HepG2 (cell line): ENCODE data around the gene ZMIZ1. TPM values are rescaled to one million over a fixed set of nuclear protein-coding genes. Genes with fewer than 3 reads are reported as not detected.

ENCODE experiments used
- ATAC-seq: fragments of 200-7000 bp; cut with Tn5 transposase; 3 replicates; pipeline ENCODE4 v1.9.1; 2020; ENCODE audit warnings: mild to moderate bottlenecking, moderate library complexity
- BruUV-seq: library from RNA; stranded (reverse); fragments of 400-500 nt; replicated peaks from 2 replicates; lab custom pipeline; 2021; lab: Mats Ljungman, UMichigan
- CTCF ChIA-PET: fragments of 300-600 bp; formaldehyde crosslinking; extraction: SDS; loops from one replicate; lab custom pipeline; 2021; ENCODE audit warnings: low total read pairs, inconsistent platforms, low intra/inter-chr PET ratio; lab: Yijun Ruan, JAX
- POLR2A ChIA-PET: fragments of 350-600 bp; sonication (Branson Sonifier 250); formaldehyde crosslinking; loops from one replicate; lab custom pipeline; 2020; ENCODE audit warnings: antibody characterized with exemption, inconsistent platforms; lab: Yijun Ruan, JAX
- DNase-seq: peaks from one replicate; pipeline ENCODE4 v3.0.0-alpha.2; 2015; ENCODE audit warnings: low spot score
- FAIRE-seq: peaks from 3 replicates; lab custom pipeline; 2011; peaks lifted over from hg19 to GRCh38; lab: Jason Lieb, UNC
- H2AFZ ChIP-seq: one replicate; pipeline ENCODE4 v1.6.1; 2011; ENCODE audit warnings: low read length, inconsistent platforms
- H3K27ac ChIP-seq: fragments of 300-600 bp; 3 replicates; pipeline ENCODE4 v1.8.0; 2011; ENCODE audit warnings: mixed run types, mild to moderate bottlenecking, mixed read lengths, low read length, inconsistent platforms; ENCODE audit not compliant: insufficient read depth; ENCODE audit errors: extremely low read length
- H3K27me3 ChIP-seq, 2 experiments: fragments of 200-600 bp in 1 of 2; 2 replicates in 1 of 2; 3 replicates in 1 of 2; pipeline versions ENCODE4 v1.6.0 to v1.8.0; 2011; ENCODE audit warnings: low read length in 2 of 2, mild to moderate bottlenecking in 2 of 2, moderate library complexity in 2 of 2, inconsistent platforms in 1 of 2; ENCODE audit not compliant: insufficient read depth in 2 of 2, control insufficient read depth in 1 of 2
- H3K36me3 ChIP-seq, 2 experiments: fragments of 200-600 bp in 1 of 2; replicated peaks in 1 of 2; 2 replicates in 1 of 2; 3 replicates in 1 of 2; pipeline versions ENCODE4 v1.5.1 to v1.8.0; 2011; ENCODE audit warnings: low read length in 2 of 2, inconsistent platforms in 1 of 2; ENCODE audit not compliant: insufficient read depth in 2 of 2, control insufficient read depth in 1 of 2
- H3K4me1 ChIP-seq: 2 replicates; pipeline ENCODE4 v1.5.1; 2012; ENCODE audit warnings: low read length, inconsistent platforms; ENCODE audit not compliant: insufficient read depth
- H3K4me2 ChIP-seq: 2 replicates; pipeline ENCODE4 v1.6.0; 2011; ENCODE audit warnings: low read depth, low read length, inconsistent platforms
- H3K4me3 ChIP-seq, 3 experiments: fragments of 200-600 bp in 1 of 3; sonication (generic), shearing (Covaris generic) in 1 of 3; replicated peaks in 1 of 3; 2 replicates each; pipeline ENCODE4 v1.5.1; 2011 to 2016; ENCODE audit warnings: low read length in 3 of 3, inconsistent platforms in 2 of 3, low read depth in 2 of 3, mild to moderate bottlenecking in 2 of 3, control low read depth in 1 of 3, mixed read lengths in 1 of 3; ENCODE audit not compliant: insufficient read depth in 1 of 3
- H3K79me2 ChIP-seq: one replicate; pipeline ENCODE4 v1.6.1; 2011; ENCODE audit warnings: low read length, inconsistent platforms; ENCODE audit not compliant: insufficient read depth
- H3K9ac ChIP-seq: 2 replicates; pipeline ENCODE4 v1.6.0; 2011; ENCODE audit warnings: mild to moderate bottlenecking, low read depth, low read length, inconsistent platforms; ENCODE audit not compliant: insufficient read depth
- H3K9me3 ChIP-seq: 2 replicates; pipeline ENCODE4 v1.5.1; 2012; ENCODE audit warnings: mild to moderate bottlenecking, low read length
- H4K20me1 ChIP-seq: 2 replicates; pipeline ENCODE4 v1.6.0; 2011; ENCODE audit warnings: inconsistent platforms, mild to moderate bottlenecking, low read length, moderate library complexity; ENCODE audit not compliant: insufficient read depth
- FOXA1 ChIP-seq, 2 experiments: fragments of 450-650 bp in 1 of 2; sonication (generic) in 1 of 2; formaldehyde crosslinking in 1 of 2; IDR thresholded peaks; 2 replicates each; pipeline versions ENCODE4 v1.4.0 to v1.6.1; 2016 to 2020; ENCODE audit warnings: missing genetic modification reagents in 1 of 2
- KLF6 ChIP-seq: IDR thresholded peaks from 2 replicates; pipeline ENCODE4 v1.8.0; 2016; ENCODE audit warnings: missing biosample characterization, missing genetic modification reagents
- MLLT10 ChIP-seq: sonication (generic); formaldehyde crosslinking; IDR thresholded peaks from 2 replicates; pipeline ENCODE4 v1.4.0; 2020; ENCODE audit warnings: missing genetic modification reagents
- TEAD2 ChIP-seq: sonication (generic); formaldehyde crosslinking; IDR thresholded peaks from 2 replicates; pipeline ENCODE4 v1.9.0; 2021; ENCODE audit warnings: missing genetic modification reagents
- ZFY ChIP-seq: sonication (generic); formaldehyde crosslinking; IDR thresholded peaks from 2 replicates; pipeline ENCODE4 v1.4.0; 2020; ENCODE audit warnings: missing genetic modification reagents
- ZNF33A ChIP-seq: sonication (generic); formaldehyde crosslinking; IDR thresholded peaks from 2 replicates; pipeline ENCODE4 v1.5.1; 2020; ENCODE audit warnings: missing genetic modification reagents, mild to moderate bottlenecking, moderate library complexity, borderline replicate concordance
- ZNF382 ChIP-seq: sonication (generic); formaldehyde crosslinking; IDR thresholded peaks from 2 replicates; pipeline ENCODE4 v1.5.0; 2020; ENCODE audit warnings: missing genetic modification reagents, mild to moderate bottlenecking, borderline replicate concordance
- ZNF432 ChIP-seq: sonication (generic); formaldehyde crosslinking; IDR thresholded peaks from 2 replicates; pipeline ENCODE4 v1.5.0; 2020; ENCODE audit warnings: missing genetic modification reagents, mild to moderate bottlenecking, borderline replicate concordance
- ZNF496 ChIP-seq: sonication (generic); formaldehyde crosslinking; IDR thresholded peaks from 2 replicates; pipeline ENCODE4 v1.8.1; 2023; ENCODE audit warnings: mild to moderate bottlenecking, moderate library complexity, missing genetic modification reagents; ENCODE audit not compliant: insufficient replicate concordance
- ZSCAN21 ChIP-seq: sonication (generic); formaldehyde crosslinking; IDR thresholded peaks from 2 replicates; pipeline ENCODE4 v1.8.0; 2022; ENCODE audit warnings: mild to moderate bottlenecking, missing genetic modification reagents, moderate library complexity, borderline replicate concordance
- WGBS: methylation state at CpG from one replicate; pipeline ENCODE4 v1.1.6; 2017; ENCODE audit warnings: low lambda C conversion rate; 5-methylcytosine and 5-hydroxymethylcytosine counted together
- in situ Hi-C: cut with HindIII; loops from 2 replicates; pipeline ENCODE4 v1.10.0; 2017; ENCODE audit warnings: low pct_unique_long_range_greater_than_20kb; ENCODE audit not compliant: extremely low pct_ligation_motif_present
- intact Hi-C: fragments of 100-400 bp; cut with micrococcal nuclease; formaldehyde crosslinking; loops from one replicate; pipeline ENCODE4 v1.10.0; 2022; ENCODE audit not compliant: unreplicated experiment
- polyA plus RNA-seq, 8 experiments: library from polyadenylated mRNA; depleted of rRNA in 3 of 8; stranded (reverse) in 7 of 8; unstranded in 1 of 8; fragments of >200 nt; fragmentation: Illumina TruSeq in 4 of 8; extraction: Trizol in 4 of 8; gene quantifications; 2 replicates each; pipeline versions ENCODE4 v1.2.1 to v1.2.3, GENCODE V29; 2011 to 2016; ENCODE audit warnings: low read depth in 4 of 8, missing spikeins in 1 of 8, mixed read lengths in 1 of 8; ENCODE audit not compliant: insufficient read depth in 1 of 8
- total RNA-seq, 5 experiments: library from RNA; depleted of rRNA; stranded (reverse); fragments of >200 nt; fragmentation: Illumina TruSeq; extraction: Trizol; gene quantifications; 2 replicates each; pipeline ENCODE4 v1.2.3, GENCODE V29; 2016; ENCODE audit warnings: low read depth in 1 of 5
- TF ChIP-seq, protein P1 (sequence below): IDR thresholded peaks from 2 replicates; pipeline ENCODE4 v1.6.1; 2016
- TF ChIP-seq, protein P2 (sequence below): sonication (generic); formaldehyde crosslinking; IDR thresholded peaks from 2 replicates; pipeline ENCODE4 v1.4.0; 2020; ENCODE audit warnings: missing genetic modification reagents, borderline replicate concordance
- TF ChIP-seq, protein P3 (sequence below), 2 experiments: fragments of 450-650 bp in 1 of 2; sonication (generic) in 1 of 2; formaldehyde crosslinking in 1 of 2; IDR thresholded peaks; 2 replicates each; pipeline versions ENCODE4 v1.6.1 to v1.8.0; 2016 to 2022; ENCODE audit warnings: antibody characterized with exemption in 1 of 2, mild to moderate bottlenecking in 1 of 2, missing genetic modification reagents in 1 of 2

Gene ZMIZ1
- total and polyA plus RNA-seq, 2 of the 13 experiments (the other 11 are each of a cell fraction or from before 2014, with no cell fraction given) = 5.3 to 10.2 TPM

GRCh38 chr10:79258894-79259293 lies 190.1 kb downstream of the ZMIZ1 start:
- BruUV-seq = no TSS peak
- Histone ChIP-seq H3K4me2 (no peak overlapping the region), H2AFZ (no peak overlapping the region), H3K9me3 (no peaks in the 10 kb centered on the region), H3K9ac (no peak overlapping the region), H3K36me3 (peaks cover 31 to 73% of the 10 kb centered on the region in 2 experiments), H3K27me3 (no peaks in the 10 kb centered on the region), H4K20me1 (peaks cover 41% of the 10 kb centered on the region; the same call in 1 of the 2 replicates), H3K27ac (no peak overlapping the region), H3K4me3 (no peak overlapping the region), H3K79me2 (no peaks in the 10 kb centered on the region), H3K4me1 (peaks cover 26% of the 10 kb centered on the region)
- DNase-seq (no peak), ATAC-seq (no peak), FAIRE-seq (no peak)
- in situ Hi-C loops (no loop called here), intact Hi-C loops (no loop called here)
- POLR2A ChIA-PET = no interaction called here
- CTCF ChIA-PET = no interaction called here
- WGBS = 95% methylated on average over 10 of the region's 10 CpGs
- TF ChIP-seq TEAD2 (CRISPR knock-in tag) (no peak), ZFY (CRISPR knock-in tag) (no peak), FOXA1 (IDR thresholded peaks at IDR 0.05) (no peak), FOXA1 (CRISPR knock-in tag; IDR thresholded peaks at IDR 0.05) (no peak), ZNF432 (CRISPR knock-in tag) (no peak), ZNF33A (CRISPR knock-in tag) (no peak), ZNF496 (CRISPR knock-in tag) (no peak), ZSCAN21 (no peak), KLF6 (CRISPR knock-in tag) (no peak), MLLT10 (CRISPR knock-in tag) (no peak), ZNF382 (CRISPR knock-in tag) (no peak)
- TF ChIP-seq, protein P1, sequence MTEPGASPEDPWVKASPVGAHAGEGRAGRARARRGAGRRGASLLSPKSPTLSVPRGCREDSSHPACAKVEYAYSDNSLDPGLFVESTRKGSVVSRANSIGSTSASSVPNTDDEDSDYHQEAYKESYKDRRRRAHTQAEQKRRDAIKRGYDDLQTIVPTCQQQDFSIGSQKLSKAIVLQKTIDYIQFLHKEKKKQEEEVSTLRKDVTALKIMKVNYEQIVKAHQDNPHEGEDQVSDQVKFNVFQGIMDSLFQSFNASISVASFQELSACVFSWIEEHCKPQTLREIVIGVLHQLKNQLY (CRISPR knock-in tag) = no peak
- TF ChIP-seq, protein P2, sequence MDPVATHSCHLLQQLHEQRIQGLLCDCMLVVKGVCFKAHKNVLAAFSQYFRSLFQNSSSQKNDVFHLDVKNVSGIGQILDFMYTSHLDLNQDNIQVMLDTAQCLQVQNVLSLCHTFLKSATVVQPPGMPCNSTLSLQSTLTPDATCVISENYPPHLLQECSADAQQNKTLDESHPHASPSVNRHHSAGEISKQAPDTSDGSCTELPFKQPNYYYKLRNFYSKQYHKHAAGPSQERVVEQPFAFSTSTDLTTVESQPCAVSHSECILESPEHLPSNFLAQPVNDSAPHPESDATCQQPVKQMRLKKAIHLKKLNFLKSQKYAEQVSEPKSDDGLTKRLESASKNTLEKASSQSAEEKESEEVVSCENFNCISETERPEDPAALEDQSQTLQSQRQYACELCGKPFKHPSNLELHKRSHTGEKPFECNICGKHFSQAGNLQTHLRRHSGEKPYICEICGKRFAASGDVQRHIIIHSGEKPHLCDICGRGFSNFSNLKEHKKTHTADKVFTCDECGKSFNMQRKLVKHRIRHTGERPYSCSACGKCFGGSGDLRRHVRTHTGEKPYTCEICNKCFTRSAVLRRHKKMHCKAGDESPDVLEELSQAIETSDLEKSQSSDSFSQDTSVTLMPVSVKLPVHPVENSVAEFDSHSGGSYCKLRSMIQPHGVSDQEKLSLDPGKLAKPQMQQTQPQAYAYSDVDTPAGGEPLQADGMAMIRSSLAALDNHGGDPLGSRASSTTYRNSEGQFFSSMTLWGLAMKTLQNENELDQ (CRISPR knock-in tag) = no peak
- TF ChIP-seq, protein P3, sequence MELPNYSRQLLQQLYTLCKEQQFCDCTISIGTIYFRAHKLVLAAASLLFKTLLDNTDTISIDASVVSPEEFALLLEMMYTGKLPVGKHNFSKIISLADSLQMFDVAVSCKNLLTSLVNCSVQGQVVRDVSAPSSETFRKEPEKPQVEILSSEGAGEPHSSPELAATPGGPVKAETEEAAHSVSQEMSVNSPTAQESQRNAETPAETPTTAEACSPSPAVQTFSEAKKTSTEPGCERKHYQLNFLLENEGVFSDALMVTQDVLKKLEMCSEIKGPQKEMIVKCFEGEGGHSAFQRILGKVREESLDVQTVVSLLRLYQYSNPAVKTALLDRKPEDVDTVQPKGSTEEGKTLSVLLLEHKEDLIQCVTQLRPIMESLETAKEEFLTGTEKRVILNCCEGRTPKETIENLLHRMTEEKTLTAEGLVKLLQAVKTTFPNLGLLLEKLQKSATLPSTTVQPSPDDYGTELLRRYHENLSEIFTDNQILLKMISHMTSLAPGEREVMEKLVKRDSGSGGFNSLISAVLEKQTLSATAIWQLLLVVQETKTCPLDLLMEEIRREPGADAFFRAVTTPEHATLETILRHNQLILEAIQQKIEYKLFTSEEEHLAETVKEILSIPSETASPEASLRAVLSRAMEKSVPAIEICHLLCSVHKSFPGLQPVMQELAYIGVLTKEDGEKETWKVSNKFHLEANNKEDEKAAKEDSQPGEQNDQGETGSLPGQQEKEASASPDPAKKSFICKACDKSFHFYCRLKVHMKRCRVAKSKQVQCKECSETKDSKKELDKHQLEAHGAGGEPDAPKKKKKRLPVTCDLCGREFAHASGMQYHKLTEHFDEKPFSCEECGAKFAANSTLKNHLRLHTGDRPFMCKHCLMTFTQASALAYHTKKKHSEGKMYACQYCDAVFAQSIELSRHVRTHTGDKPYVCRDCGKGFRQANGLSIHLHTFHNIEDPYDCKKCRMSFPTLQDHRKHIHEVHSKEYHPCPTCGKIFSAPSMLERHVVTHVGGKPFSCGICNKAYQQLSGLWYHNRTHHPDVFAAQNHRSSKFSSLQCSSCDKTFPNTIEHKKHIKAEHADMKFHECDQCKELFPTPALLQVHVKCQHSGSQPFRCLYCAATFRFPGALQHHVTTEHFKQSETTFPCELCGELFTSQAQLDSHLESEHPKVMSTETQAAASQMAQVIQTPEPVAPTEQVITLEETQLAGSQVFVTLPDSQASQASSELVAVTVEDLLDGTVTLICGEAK (IDR thresholded peaks at IDR 0.05) = no peak
- TF ChIP-seq, protein P3 (CRISPR knock-in tag; IDR thresholded peaks at IDR 0.05) = no peak
